Gastroesophageal sphincter (tissue), 3 donors: Measurements from ENCODE around the gene CCDC167.
A peak's percentile ranks its signal among the peaks of the same experiment; 100 is the strongest.

Source experiments
- CTCF ChIP-seq, 4 experiments: fragments of 200-600 bp in 2 of 4; fragments of 450-650 bp in 2 of 4; sonication (generic) in 1 of 4; IDR thresholded peaks; one replicate each; pipeline ENCODE4 v1.5.1; 2017 to 2019; ENCODE audit warnings: antibody characterized with exemption in 4 of 4, mild to moderate bottlenecking in 2 of 4, moderate library complexity in 2 of 4
- POLR2A ChIP-seq, 2 donors: fragments of 450-650 bp; IDR thresholded peaks; one replicate each; pipeline ENCODE4 v1.6.1; 2017; ENCODE audit warnings: antibody characterized with exemption in 2 of 2, mild to moderate bottlenecking in 2 of 2, moderate library complexity in 1 of 2
- POLR2AphosphoS5 ChIP-seq: sonication (generic); formaldehyde crosslinking; IDR thresholded peaks from one replicate; pipeline ENCODE4 v1.6.1; 2017; ENCODE audit warnings: antibody characterized with exemption

- TF ChIP-seq CTCF (IDR thresholded peaks at IDR 0.05), result peak in 3 of 4 experiments; percentile 49 to 88 (median 73)
- TF ChIP-seq POLR2A (IDR thresholded peaks at IDR 0.05), result no peak
- no peak for TF ChIP-seq POLR2AphosphoS5
Measured at GRCh38 chr6:37483917-37484785, 15.5 kb downstream of the CCDC167 start.
